Measurements from ENCODE around the gene PRRT1. TPM values are rescaled to one million over a fixed set of nuclear protein-coding genes. Genes with fewer than 3 reads are reported as not detected.
"Not testable (repeated sequence)": the region's sequence is repeated elsewhere in the genome, so short reads cannot be mapped to it uniquely, and the experiment has no call there.

PRRT1 gene
- total RNA-seq, 1 donor from 2014 or later, result 2.1 TPM

DNA sequence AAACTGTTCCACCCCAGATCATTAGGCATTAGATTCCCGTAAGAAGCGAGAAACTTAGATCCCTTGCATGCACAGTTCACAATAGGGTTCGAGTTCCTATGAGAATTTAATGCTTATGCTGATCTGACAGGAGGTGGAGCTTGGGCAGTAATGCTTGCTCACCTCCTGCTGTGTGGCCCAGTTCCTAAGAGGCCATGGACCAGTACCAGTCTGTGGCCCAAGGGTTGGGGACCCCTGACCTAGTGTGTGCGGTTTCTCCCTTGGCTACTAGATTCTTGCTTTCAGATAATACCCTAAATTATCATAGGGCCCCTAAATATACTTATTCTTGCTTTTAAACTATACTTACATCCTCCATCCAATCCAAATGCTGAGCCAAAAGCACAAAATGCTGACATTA lies 42.6 kb upstream of the PRRT1 start:
- H3K9me3 Mint-ChIP-seq (ENCODE audit: unreplicated experiment), result no peaks in the 10 kb centered on the region
- H3K4me1 Mint-ChIP-seq (ENCODE audit: unreplicated experiment), result peaks cover 56% of the 10 kb centered on the region
- TF ChIP-seq CTCF (IDR thresholded peaks at IDR 0.05; ENCODE audit: unreplicated experiment), result no peak
- peaks cover 4% of the 10 kb centered on the region for H3K36me3 Mint-ChIP-seq (ENCODE audit: low read depth, unreplicated experiment)
- peak overlapping the region; percentile 78 for H3K4me3 Mint-ChIP-seq (ENCODE audit: unreplicated experiment)
- H3K27me3 Mint-ChIP-seq (ENCODE audit: unreplicated experiment), result peaks cover 11% of the 10 kb centered on the region
- no peak for DNase-seq (ENCODE audit: low spot score)
- H3K27ac Mint-ChIP-seq (ENCODE audit: unreplicated experiment), result peak overlapping the region; percentile 86

DNA sequence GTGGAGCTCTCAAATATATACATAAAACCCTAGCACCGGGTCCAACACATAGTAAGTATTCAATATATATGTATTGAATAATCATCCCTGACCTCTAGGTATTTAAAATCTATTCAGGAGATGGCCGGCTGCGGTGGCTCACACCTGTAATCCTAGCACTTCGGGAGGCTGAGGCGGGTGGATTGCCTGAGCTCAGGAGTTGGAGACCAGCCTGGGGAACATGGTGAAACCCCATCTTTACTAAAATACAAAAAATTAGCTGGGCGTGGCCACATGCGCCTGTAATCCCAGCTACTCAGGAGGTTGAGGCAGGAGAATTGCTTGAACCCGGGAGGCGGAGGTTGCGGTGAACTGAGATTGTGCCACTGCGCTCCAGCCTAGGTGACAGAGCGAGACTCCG lies 41.4 kb upstream of the PRRT1 start:
- Mint-ChIP-seq H3K4me1 (ENCODE audit: unreplicated experiment) (peaks cover 61% of the 10 kb centered on the region), H3K27ac (ENCODE audit: unreplicated experiment) (peak overlapping the region; percentile 97), H3K27me3 (ENCODE audit: unreplicated experiment) (peaks cover 16% of the 10 kb centered on the region), H3K4me3 (ENCODE audit: unreplicated experiment) (peak overlapping the region; percentile 65), H3K36me3 (ENCODE audit: low read depth, unreplicated experiment) (peaks cover 11% of the 10 kb centered on the region)
- not testable (repeated sequence) for H3K9me3 Mint-ChIP-seq (ENCODE audit: unreplicated experiment); DNase-seq (ENCODE audit: low spot score)

DNA sequence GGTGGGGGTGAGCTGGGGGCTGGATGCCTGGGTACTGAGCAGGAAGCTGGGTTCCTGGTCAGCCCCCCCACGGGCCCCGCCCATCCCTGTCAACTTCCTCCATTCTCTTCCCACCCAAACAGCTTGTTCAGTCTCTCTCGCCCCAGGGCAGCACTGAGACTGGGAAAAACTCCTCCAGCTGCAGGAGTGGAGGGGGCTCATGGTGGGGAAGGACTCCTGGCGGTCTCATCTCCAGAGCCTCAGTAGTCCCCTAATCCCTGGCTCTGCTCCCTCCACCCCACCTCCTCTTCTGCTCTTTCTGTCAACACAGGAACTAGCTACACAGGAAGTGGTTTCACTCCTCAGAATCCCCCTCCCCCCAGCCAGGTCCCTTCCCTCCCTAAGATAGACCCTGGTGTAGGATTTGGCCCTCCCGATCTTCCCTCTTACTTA lies 40.9 kb upstream of the PRRT1 start, which contains the start of gene GPSM3:
Gene GPSM3, minus strand, starts transcription at position 36 of the 432 bp plus-strand sequence. CDS start 130 bp downstream, outside the sequence.
- Mint-ChIP-seq H3K4me1 (ENCODE audit: unreplicated experiment) (peaks cover 63% of the 10 kb centered on the region), H3K36me3 (ENCODE audit: low read depth, unreplicated experiment) (peaks cover 12% of the 10 kb centered on the region), H3K4me3 (ENCODE audit: unreplicated experiment) (peak within 1 kb of the TSS; percentile 65), H3K9me3 (ENCODE audit: unreplicated experiment) (no peaks in the 10 kb centered on the region), H3K27me3 (ENCODE audit: unreplicated experiment) (peaks cover 16% of the 10 kb centered on the region), H3K27ac (ENCODE audit: unreplicated experiment) (peak within 1 kb of the TSS; percentile 97)
- peak; percentile 52 for DNase-seq (ENCODE audit: low spot score)
- TF ChIP-seq CTCF (IDR thresholded peaks at IDR 0.05; ENCODE audit: unreplicated experiment), result no peak

- no peak for TF ChIP-seq CTCF (IDR thresholded peaks at IDR 0.05; ENCODE audit: unreplicated experiment)
- peaks cover 66% of the 10 kb centered on the region for H3K4me1 Mint-ChIP-seq (ENCODE audit: unreplicated experiment)
- peak overlapping the region; percentile 59 for H3K4me3 Mint-ChIP-seq (ENCODE audit: unreplicated experiment)
- peaks cover 17% of the 10 kb centered on the region for H3K36me3 Mint-ChIP-seq (ENCODE audit: low read depth, unreplicated experiment)
- H3K9me3 Mint-ChIP-seq (ENCODE audit: unreplicated experiment), result no peaks in the 10 kb centered on the region
- peak overlapping the region; percentile 97 for H3K27ac Mint-ChIP-seq (ENCODE audit: unreplicated experiment)
- peaks cover 19% of the 10 kb centered on the region for H3K27me3 Mint-ChIP-seq (ENCODE audit: unreplicated experiment)
- no peak for DNase-seq (ENCODE audit: low spot score)
Observed at GRCh38 chr6:32191696-32192607, 40.2 kb upstream of the PRRT1 start.

GRCh38 chr6:32190911-32191677 lies 39.4 kb upstream of the PRRT1 start:
- peaks cover 16% of the 10 kb centered on the region for H3K27me3 Mint-ChIP-seq (ENCODE audit: unreplicated experiment)
- peak overlapping the region; percentile 77 for H3K4me3 Mint-ChIP-seq (ENCODE audit: unreplicated experiment)
- H3K9me3 Mint-ChIP-seq (ENCODE audit: unreplicated experiment), result no peaks in the 10 kb centered on the region
- no peak for DNase-seq (ENCODE audit: low spot score)
- TF ChIP-seq CTCF (IDR thresholded peaks at IDR 0.05; ENCODE audit: unreplicated experiment), result no peak
- H3K27ac Mint-ChIP-seq (ENCODE audit: unreplicated experiment), result peak overlapping the region; percentile 97
- peaks cover 69% of the 10 kb centered on the region for H3K4me1 Mint-ChIP-seq (ENCODE audit: unreplicated experiment)
- H3K36me3 Mint-ChIP-seq (ENCODE audit: low read depth, unreplicated experiment), result peaks cover 25% of the 10 kb centered on the region

All from endothelial cell (in vitro differentiated cells).